MM.1S (cell line): ENCODE measurements around the gene TNNC1.

Experiments used
- EZH2 ChIP-seq: fragments of 300-600 bp; sonication (generic); optimal IDR thresholded peaks from 2 replicates; pipeline ENCODE3; 2017; ENCODE audit warnings: low read depth, mild to moderate bottlenecking, antibody characterized with exemption, low read length, mixed read lengths
- EZH2phosphoT487 ChIP-seq: fragments of 300-600 bp; sonication (generic); IDR thresholded peaks from 2 replicates; pipeline ENCODE4 v1.6.1; 2018; ENCODE audit warnings: antibody characterized with exemption, low read length
- TF ChIP-seq, protein P1 (sequence below): fragments of 300-600 bp; sonication (generic); IDR thresholded peaks from 2 replicates; pipeline ENCODE4 v1.5.1; 2016; ENCODE audit warnings: antibody characterized with exemption, low read length, mixed read lengths

DNA sequence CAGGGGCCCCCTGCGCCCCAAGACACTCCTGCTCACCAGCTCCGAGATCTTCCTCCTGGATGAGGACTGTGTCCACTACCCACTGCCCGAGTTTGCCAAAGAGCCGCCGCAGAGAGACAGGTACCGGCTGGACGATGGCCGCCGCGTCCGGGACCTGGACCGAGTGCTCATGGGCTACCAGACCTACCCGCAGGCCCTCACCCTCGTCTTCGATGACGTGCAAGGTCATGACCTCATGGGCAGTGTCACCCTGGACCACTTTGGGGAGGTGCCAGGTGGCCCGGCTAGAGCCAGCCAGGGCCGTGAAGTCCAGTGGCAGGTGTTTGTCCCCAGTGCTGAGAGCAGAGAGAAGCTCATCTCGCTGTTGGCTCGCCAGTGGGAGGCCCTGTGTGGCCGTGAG, 38.2 kb upstream of the TNNC1 start:
- TF ChIP-seq, protein P1, sequence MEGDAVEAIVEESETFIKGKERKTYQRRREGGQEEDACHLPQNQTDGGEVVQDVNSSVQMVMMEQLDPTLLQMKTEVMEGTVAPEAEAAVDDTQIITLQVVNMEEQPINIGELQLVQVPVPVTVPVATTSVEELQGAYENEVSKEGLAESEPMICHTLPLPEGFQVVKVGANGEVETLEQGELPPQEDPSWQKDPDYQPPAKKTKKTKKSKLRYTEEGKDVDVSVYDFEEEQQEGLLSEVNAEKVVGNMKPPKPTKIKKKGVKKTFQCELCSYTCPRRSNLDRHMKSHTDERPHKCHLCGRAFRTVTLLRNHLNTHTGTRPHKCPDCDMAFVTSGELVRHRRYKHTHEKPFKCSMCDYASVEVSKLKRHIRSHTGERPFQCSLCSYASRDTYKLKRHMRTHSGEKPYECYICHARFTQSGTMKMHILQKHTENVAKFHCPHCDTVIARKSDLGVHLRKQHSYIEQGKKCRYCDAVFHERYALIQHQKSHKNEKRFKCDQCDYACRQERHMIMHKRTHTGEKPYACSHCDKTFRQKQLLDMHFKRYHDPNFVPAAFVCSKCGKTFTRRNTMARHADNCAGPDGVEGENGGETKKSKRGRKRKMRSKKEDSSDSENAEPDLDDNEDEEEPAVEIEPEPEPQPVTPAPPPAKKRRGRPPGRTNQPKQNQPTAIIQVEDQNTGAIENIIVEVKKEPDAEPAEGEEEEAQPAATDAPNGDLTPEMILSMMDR: no peak
- no peak for TF ChIP-seq EZH2
- no peak for TF ChIP-seq EZH2phosphoT487
